ENCODE measurements around the gene IPO9.
"Not testable (repeated sequence)": the region's sequence is repeated elsewhere in the genome, so short reads cannot be mapped to it uniquely, and the experiment has no call there.

IPO9 gene

DNA sequence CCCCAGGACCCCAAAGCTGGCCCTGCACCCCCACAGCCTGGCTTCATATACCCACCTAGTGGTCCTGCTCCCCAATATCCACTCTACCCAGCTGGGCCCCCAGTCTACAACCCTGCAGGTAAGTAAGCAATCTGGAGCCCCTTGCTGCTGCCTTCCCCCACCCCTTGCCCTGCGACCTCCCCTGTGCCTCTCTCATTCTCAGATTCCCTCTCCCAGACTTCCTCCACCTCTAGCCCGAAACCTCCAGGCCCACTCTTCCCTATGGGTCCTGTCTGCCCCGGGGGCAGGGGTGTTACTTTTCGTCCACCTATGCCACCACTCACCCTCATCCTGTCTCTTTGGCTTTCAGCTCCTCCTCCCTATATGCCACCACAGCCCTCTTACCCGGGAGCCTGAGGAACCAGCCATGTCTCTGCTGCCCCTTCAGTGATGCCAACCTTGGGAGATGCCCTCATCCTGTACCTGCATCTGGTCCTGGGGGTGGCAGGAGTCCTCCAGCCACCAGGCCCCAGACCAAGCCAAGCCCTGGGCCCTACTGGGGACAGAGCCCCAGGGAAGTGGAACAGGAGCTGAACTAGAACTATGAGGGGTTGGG is 62.6 kb downstream of the IPO9 start:
- no peak for DNase-seq
- Mint-ChIP-seq H3K4me3 (no peak overlapping the region), H3K27ac (no peak overlapping the region), H3K27me3 (peaks cover 70% of the 10 kb centered on the region), H3K36me3 (no peaks in the 10 kb centered on the region), H3K4me1 (peaks cover 23% of the 10 kb centered on the region), H3K9me3 (no peaks in the 10 kb centered on the region)
- CTCF ChIA-PET, result interaction anchor here (0.8 to 2.9 kb wide), 5 partner anchors 11 to 111 kb away, joined by 3 to 9 read pairs (median 4); no protein-coding TSS in a partner anchor

DNA sequence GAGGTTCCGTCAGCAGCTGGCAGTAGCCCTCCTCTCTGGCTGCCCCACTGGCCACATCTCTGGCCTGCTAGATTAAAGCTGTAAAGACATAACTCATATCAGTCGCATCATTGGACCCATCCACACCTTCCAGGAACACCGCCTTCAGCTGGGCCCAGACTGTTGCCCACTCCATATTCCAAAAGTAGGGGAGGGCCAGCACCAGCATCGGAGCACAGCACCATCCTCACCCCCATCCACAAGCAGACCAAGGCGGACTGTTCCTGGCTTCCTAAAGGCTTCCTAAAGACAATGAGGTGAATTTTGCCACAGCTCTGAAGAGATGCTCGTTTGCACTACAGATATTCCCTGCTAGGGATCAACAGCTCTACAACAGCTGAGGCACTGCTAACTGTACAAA is 63.3 kb downstream of the IPO9 start:
- CTCF ChIA-PET, result interaction anchor here (0.8 to 2.9 kb wide), 5 partner anchors 11 to 110 kb away, joined by 3 to 9 read pairs (median 4); no protein-coding TSS in a partner anchor
- Mint-ChIP-seq H3K27me3 (peaks cover 64% of the 10 kb centered on the region), H3K4me3 (no peak overlapping the region), H3K9me3 (no peaks in the 10 kb centered on the region), H3K4me1 (peaks cover 26% of the 10 kb centered on the region), H3K36me3 (no peaks in the 10 kb centered on the region), H3K27ac (no peak overlapping the region)
- DNase-seq, result no peak

DNA sequence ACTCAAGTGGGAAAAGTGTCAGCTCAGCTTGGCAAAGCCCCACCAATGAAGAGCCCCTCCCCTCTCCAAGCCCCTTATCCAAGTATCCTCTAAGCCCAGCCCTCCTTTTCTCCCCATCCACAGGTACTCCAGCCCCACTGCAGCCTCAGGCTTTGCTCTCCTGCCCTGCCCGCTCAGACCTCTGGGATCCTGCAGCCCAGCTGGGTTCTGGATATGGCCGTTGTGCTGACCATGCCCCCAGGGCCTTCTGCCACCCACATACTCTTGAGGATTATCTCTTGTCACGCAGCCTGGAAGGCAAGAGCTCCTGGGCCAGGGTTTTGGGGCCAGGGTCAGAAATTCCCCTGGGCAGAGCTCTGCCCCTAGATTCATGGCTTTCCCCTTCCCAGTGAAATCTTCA is 64.5 kb downstream of the IPO9 start:
- Mint-ChIP-seq H3K27me3 (peaks cover 54% of the 10 kb centered on the region), H3K27ac (no peak overlapping the region), H3K9me3 (no peaks in the 10 kb centered on the region), H3K36me3 (no peaks in the 10 kb centered on the region), H3K4me1 (peaks cover 26% of the 10 kb centered on the region), H3K4me3 (no peak overlapping the region)
- DNase-seq, result no peak
- CTCF ChIA-PET, result interaction anchor here (0.8 to 3.9 kb wide), 5 partner anchors 11 to 107 kb away, joined by 3 to 81 read pairs (median 9); no protein-coding TSS in a partner anchor

DNA sequence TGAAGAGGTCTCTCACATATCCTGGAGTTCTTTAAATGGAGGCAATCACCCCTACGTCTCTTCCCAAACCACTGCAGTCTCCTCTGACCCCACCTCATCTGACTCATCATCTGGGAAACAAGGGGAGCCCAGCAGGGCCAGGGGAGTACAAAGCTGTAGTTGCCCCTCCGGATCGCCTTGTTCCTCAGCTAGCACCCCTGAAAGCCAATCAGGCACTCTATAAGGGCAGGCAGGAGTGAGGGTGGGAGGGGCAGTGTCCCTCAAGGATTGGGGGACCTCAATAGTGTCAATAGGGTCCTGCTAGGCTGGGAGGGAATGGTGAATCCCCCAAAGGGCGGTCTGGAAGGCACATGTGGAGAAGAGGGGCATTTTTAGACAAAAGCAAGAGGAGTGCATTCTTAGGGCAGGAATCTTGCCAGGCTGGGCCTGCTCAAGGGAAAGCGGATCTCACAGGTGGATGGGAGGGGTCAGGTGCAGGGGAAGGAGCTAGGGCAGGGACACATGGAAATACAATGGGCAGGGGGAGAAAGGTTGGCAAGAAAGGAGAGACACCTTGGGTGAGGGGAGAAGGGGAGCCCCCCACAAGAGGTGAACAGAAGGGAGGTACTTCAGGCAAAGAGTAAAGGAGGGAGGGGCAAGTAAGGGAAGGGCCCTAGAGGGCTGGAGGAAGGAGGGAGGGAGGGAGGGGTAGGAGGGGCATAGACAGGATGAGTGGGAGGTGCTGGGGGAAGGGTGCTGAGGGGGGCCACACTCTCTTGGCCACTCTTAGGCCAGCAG is 65.6 kb downstream of the IPO9 start:
- DNase-seq, result no peak
- CTCF ChIA-PET, result interaction anchor here (0.7 to 3.9 kb wide), 18 partner anchors 8 to 241 kb away, joined by 3 to 81 read pairs (median 10); partner anchors contain the start of genes LMOD1 and TIMM17A
- peaks cover 24% of the 10 kb centered on the region for H3K4me1 Mint-ChIP-seq
- no peaks in the 10 kb centered on the region for H3K9me3 Mint-ChIP-seq
- no peak overlapping the region for H3K4me3 Mint-ChIP-seq
- H3K27ac Mint-ChIP-seq, result no peak overlapping the region
- no peaks in the 10 kb centered on the region for H3K36me3 Mint-ChIP-seq
- H3K27me3 Mint-ChIP-seq, result peaks cover 50% of the 10 kb centered on the region

DNA sequence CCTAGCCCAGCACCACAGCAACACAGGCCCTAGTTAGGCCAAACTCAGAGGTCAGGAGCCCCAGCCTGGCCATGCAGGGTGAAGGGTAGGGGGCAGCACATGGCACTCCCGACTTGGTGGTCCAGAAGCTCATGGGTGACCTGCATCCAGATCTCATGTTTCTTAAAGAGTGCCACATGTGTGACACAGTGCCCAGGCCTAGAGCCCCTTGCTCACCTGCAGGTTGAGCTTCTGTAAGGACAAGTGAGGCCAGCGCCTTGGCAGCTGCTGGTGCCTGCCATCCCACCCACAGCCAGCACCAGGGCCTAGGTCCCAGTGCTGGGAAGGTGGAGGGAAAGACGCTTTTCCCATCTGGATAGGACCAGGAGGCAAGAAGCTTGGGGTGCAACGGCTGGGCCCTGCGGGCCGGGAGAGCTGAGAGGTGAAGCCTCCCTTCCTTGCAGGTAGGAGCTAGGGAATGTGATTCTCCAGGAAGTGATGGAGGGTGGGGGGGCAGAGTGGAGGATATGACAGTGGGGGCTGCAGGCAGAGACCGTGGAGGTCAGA is 66.2 kb downstream of the IPO9 start:
- H3K27me3 Mint-ChIP-seq, result peaks cover 47% of the 10 kb centered on the region
- no peaks in the 10 kb centered on the region for H3K36me3 Mint-ChIP-seq
- no peaks in the 10 kb centered on the region for H3K9me3 Mint-ChIP-seq
- CTCF ChIA-PET, result interaction anchor here (0.9 to 3.9 kb wide), 31 partner anchors 9 to 240 kb away, joined by 3 to 81 read pairs (median 5); partner anchors contain the start of genes LMOD1 and TIMM17A
- peaks cover 23% of the 10 kb centered on the region for H3K4me1 Mint-ChIP-seq
- no peak for DNase-seq
- no peak overlapping the region for H3K27ac Mint-ChIP-seq
- no peak overlapping the region for H3K4me3 Mint-ChIP-seq

DNA sequence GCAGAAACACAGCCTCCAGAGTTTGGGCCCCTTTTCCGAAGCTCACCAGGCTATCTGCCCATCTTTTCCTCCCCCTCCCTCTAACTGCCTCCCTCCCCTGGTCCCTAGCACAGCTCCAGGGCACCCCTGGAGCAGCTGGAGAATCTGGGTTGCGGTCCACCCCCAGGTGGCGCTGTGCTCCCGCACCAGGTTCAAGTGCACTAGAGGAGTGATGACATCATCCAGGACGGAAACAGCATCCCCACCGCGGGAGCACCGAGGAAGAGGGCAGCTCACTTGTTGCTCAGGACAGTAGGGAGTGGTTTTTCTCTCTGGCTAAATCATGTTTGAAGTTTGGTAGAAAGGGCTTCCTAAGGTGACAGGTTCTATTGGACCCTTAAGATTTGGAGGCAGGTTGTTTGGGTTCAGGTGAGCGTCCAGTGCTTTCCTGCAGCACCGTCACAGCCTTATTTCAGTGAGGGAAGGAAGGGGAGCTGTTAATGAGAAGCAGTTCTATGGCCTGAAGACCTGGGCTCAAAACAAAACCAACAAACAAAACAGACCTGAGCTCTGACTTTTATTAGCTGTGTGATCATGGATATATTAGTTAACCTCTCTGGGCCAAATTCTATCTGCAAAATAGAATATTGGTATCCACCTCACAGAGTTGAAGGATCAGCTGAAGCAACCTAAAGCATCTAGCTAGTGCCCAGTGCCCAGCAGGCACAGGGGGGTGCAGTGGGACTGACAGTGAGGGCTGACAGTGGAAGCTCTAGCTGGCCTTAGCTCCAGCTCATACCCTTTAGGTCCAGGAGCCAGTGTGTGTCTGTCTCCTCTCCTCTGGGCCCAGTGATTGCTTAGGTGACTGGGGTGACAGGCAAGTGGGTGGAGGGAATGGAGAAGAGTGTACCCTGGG is 67.2 kb downstream of the IPO9 start:
- H3K4me1 Mint-ChIP-seq, result peaks cover 23% of the 10 kb centered on the region
- H3K27me3 Mint-ChIP-seq, result peaks cover 45% of the 10 kb centered on the region
- CTCF ChIA-PET, result interaction anchor here (0.6 to 3.9 kb wide), 41 partner anchors 8 to 1172 kb away, joined by 3 to 81 read pairs (median 5); partner anchors contain the start of genes LMOD1, RNPEP and TIMM17A
- H3K9me3 Mint-ChIP-seq, result no peaks in the 10 kb centered on the region
- no peak overlapping the region for H3K4me3 Mint-ChIP-seq
- H3K27ac Mint-ChIP-seq, result peak overlapping the region; percentile 54
- DNase-seq, result peak; percentile 92
- H3K36me3 Mint-ChIP-seq, result no peaks in the 10 kb centered on the region

DNA sequence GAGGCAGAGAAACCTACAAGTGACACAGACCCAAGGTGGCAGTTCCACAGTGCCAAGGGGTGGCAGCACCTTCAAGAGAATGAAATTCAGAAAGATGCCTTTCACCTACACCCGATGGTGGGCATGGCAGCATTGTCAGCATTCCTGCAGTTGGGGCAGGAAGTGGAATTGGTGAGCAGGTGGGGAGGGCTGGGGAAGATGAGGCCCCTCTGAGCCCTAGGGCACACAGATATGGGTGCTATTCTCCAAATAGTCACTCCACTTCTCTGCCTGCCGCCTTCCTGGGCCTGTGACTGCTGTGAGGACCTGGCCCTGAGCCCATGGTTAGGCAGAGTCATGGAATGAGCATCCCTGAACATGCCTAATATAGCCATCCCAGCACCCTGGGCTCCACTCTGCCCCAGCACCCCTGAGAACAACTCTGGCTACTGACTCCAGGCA is 68.0 kb downstream of the IPO9 start:
- Mint-ChIP-seq H3K4me1 (peaks cover 23% of the 10 kb centered on the region), H3K9me3 (no peaks in the 10 kb centered on the region), H3K36me3 (no peaks in the 10 kb centered on the region), H3K4me3 (no peak overlapping the region), H3K27ac (no peak overlapping the region), H3K27me3 (peaks cover 37% of the 10 kb centered on the region)
- DNase-seq, result no peak
- CTCF ChIA-PET, result interaction anchor here (0.9 to 3.9 kb wide), 15 partner anchors 10 to 335 kb away, joined by 3 to 81 read pairs (median 9); partner anchors contain the start of gene TIMM17A

DNA sequence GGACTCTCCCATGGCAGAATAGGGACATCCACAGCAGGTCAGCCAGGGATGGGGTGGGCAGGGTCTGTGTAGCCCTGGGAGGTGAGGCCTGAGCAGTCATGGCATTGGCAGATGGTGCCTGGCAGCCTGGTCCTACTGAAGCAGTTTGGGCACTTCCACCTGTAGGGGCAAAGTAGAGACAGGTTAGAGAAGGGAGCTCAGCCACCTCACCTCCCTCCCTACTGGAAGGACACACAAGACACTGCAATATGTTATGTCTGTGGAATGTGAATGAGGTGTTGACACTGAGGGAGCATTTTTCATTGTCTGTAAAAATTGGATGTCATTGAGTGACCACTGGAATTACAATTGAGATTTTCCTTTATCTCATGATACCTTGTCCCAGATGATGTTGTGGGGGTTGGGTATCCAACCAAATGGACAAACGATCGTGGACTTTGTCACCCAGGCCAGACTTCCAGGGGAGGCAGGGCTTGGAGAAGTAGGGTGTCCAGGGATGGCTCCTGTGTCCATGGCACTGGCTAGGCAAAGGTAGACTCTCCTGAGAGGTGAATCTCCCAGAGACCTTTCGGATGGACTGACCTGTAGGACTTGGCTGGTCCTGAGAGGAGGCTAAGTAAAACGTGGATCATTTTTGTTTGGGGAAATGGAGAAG is 69.4 kb downstream of the IPO9 start:
- Mint-ChIP-seq H3K4me1 (peaks cover 23% of the 10 kb centered on the region), H3K27ac (no peak overlapping the region), H3K36me3 (no peaks in the 10 kb centered on the region), H3K4me3 (no peak overlapping the region), H3K9me3 (no peaks in the 10 kb centered on the region), H3K27me3 (peaks cover 37% of the 10 kb centered on the region)
- CTCF ChIA-PET, result interaction anchor here (0.8 to 1.6 kb wide), 5 partner anchors 10 to 101 kb away, joined by 3 to 5 read pairs (median 3); partner anchors contain the start of gene TIMM17A
- DNase-seq, result no peak

DNA sequence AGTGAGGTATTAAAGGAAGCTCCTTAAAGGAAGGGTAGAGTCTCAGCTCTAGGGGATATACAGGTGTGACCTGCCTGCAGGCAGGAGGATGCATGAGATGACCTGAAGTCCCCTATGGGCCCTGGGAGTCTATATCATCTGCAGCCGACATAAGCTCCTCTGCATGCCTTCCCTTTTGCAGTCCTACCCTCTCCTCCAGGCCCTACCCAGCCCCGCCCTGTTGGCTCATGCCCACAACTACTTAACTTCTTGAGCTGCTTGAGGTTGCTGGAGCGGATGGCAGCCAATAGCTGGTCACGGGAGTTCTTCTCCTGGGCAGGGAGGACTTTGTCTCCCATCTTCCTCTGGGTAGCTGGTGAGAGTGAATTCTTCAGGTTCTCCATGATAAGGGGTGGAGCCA is 70.0 kb downstream of the IPO9 start:
- Mint-ChIP-seq H3K4me1 (peaks cover 23% of the 10 kb centered on the region), H3K9me3 (no peaks in the 10 kb centered on the region)

DNA sequence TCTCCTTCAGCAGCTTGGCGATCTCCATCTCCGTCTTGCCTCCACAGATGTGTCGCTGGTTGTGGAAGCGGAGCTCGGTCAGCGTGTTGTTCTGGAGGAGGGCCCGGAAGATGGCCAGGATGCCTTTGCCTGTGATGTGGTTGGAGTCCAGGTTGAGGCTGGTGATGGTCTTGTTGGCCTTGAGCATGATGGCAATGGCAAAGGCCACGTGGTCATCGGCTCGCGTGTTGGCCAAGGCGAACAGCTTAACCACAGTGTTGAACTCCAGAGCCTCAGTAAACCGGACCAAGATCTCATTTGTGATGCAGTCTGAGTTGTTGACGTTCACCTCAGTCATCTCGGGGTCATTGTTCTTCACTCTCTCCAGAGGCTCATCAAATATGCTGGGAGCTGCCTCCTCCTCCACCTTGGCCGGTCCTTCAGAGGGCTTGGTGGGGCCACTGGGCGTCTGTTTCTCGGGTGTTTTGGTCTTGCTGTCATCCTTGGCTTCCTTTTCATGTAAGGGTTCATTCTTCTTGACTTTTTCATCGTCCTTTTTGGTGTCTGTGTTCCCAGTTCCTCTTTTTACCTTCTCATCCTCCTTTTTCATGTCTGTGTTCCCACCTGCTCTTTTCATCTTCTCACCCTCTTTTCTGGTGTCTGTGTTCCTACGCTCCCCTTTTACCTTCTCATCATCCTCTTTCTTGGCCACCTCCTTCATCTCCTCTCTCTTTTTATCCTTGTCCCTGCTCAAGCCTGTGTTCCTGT is 70.9 kb downstream of the IPO9 start:
- no peak overlapping the region for H3K27ac Mint-ChIP-seq
- no peak for DNase-seq
- CTCF ChIA-PET, result interaction anchor here (1.2 kb wide), 2 partner anchors 100 to 236 kb away, joined by 3 to 4 read pairs; no protein-coding TSS in a partner anchor
- H3K4me3 Mint-ChIP-seq, result no peak overlapping the region
- peaks cover 15% of the 10 kb centered on the region for H3K4me1 Mint-ChIP-seq
- no peaks in the 10 kb centered on the region for H3K36me3 Mint-ChIP-seq
- H3K9me3 Mint-ChIP-seq, result no peaks in the 10 kb centered on the region
- peaks cover 40% of the 10 kb centered on the region for H3K27me3 Mint-ChIP-seq

More for the DNA sequence above, 70.0 kb downstream of the IPO9 start:
- no peaks in the 10 kb centered on the region for H3K36me3 Mint-ChIP-seq
- H3K4me3 Mint-ChIP-seq, result no peak overlapping the region
- peaks cover 35% of the 10 kb centered on the region for H3K27me3 Mint-ChIP-seq
- no peak for DNase-seq
- H3K27ac Mint-ChIP-seq, result no peak overlapping the region
- CTCF ChIA-PET, result interaction anchor here (0.9 to 1.2 kb wide), 3 partner anchors 74 to 237 kb away, joined by 3 to 4 read pairs (median 3); no protein-coding TSS in a partner anchor

DNA sequence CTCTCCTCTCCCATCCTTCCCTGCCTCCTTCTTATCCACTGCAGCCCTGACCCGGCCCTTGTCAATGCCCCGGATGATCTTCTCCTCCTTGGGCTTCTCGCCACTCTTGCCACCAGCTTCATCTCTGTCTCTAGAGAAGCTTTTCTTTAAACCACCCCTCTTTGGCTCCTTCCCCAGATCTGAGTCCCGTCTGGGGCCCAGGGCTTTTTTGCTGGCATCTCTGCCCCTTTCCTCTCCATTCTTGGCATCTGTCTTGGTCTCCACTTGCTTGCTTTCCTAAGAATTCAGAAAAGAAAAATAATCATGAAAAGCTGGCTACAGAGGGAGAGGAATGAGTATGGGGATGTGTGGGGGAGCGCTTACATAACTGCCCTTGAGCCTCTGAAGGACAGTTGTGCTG is 71.5 kb downstream of the IPO9 start:
- DNase-seq, result no peak
- CTCF ChIA-PET, result interaction anchor here (0.8 kb wide), 1 partner anchor 23 kb away, joined by 3 read pairs; no protein-coding TSS in a partner anchor
- Mint-ChIP-seq H3K9me3 (no peaks in the 10 kb centered on the region), H3K4me3 (no peak overlapping the region), H3K27ac (no peak overlapping the region), H3K36me3 (no peaks in the 10 kb centered on the region), H3K27me3 (peaks cover 43% of the 10 kb centered on the region), H3K4me1 (peaks cover 14% of the 10 kb centered on the region)

DNA sequence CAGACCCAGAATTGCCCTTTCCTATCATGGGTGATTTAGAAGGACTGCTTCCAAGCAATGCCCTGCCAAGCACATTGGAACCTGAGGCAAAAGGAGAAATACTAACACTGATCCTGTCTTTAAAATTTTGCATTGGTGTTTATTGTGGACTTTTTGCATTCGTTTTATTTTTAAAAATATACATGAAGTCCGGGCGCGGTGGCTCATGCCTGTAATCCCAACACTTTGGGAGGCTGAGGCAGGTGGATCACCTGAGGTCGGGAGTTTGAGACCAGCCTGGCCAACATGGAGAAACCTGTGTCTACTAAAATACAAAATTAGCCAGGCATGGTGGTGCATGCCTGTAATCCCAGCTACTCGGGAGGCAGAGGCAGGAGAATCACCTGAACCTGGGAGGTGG is 72.1 kb downstream of the IPO9 start:
- H3K36me3 Mint-ChIP-seq, H3K4me3 Mint-ChIP-seq, H3K9me3 Mint-ChIP-seq, DNase-seq, H3K27ac Mint-ChIP-seq: not testable (repeated sequence)
- H3K27me3 Mint-ChIP-seq, result peaks cover 42% of the 10 kb centered on the region
- peaks cover 12% of the 10 kb centered on the region for H3K4me1 Mint-ChIP-seq
- CTCF ChIA-PET, result interaction anchor here (0.8 kb wide), 1 partner anchor 23 kb away, joined by 3 read pairs; no protein-coding TSS in a partner anchor

All from activated naive CD4-positive, alpha-beta T cell treated with anti-CD3 and anti-CD28 coated beads, Interleukin-2, amount 10 ng/mL, durations not matched to agents 7 days and 5 days (primary cell).